ENCODE data around the gene MON1A.

The MON1A gene

GRCh38 chr3:49955636-49956035, 26.0 kb upstream of the MON1A start:
- Histone ChIP-seq H3K36me3 (ENCODE audit: control insufficient read depth, low read length) (peaks cover 50% of the 10 kb centered on the region), H3K4me3 (ENCODE audit: low read length) (0 out of 2 replicates have a peak overlapping the region, but pooled peaks have one; percentile 3), H3K27me3 (ENCODE audit: control insufficient read depth, low read length) (no peaks in the 10 kb centered on the region), H3K4me1 (ENCODE audit: control insufficient read depth, low read length) (peaks cover 96% of the 10 kb centered on the region), H3F3A (ENCODE audit: control insufficient read depth, insufficient read depth) (peaks cover 45% of the 10 kb centered on the region), H3K79me2 (ENCODE audit: control insufficient read depth, low read length) (peaks cover 97% of the 10 kb centered on the region), H3K27ac (ENCODE audit: low read depth, low read length) (peak overlapping the region; percentile 76), H4K20me1 (ENCODE audit: control insufficient read depth, insufficient read depth, low read depth, low read length) (no peaks in the 10 kb centered on the region), H3K9me3 (ENCODE audit: control insufficient read depth, insufficient read depth, low read length) (no peaks in the 10 kb centered on the region), H3K4me2 (ENCODE audit: low read length) (peak overlapping the region; percentile 52), H3K9me2 (replicated peaks; ENCODE audit: control insufficient read depth, low read length) (no peaks in the 10 kb centered on the region)
- TF ChIP-seq CTCF (IDR thresholded peaks at IDR 0.05; ENCODE audit: low read depth, low read length, poor library complexity, severe bottlenecking) = no peak
- TF ChIP-seq EZH2phosphoT487 (IDR thresholded peaks at IDR 0.05; ENCODE audit: borderline replicate concordance, low read length) = no peak

GRCh38 chr3:49952924-49953323, 23.3 kb upstream of the MON1A start:
- Histone ChIP-seq H3K9me3 (ENCODE audit: control insufficient read depth, insufficient read depth, low read length) (no peaks in the 10 kb centered on the region), H3K36me3 (ENCODE audit: control insufficient read depth, low read length) (peaks cover 55% of the 10 kb centered on the region), H3F3A (ENCODE audit: control insufficient read depth, insufficient read depth) (peaks cover 39% of the 10 kb centered on the region), H3K27me3 (ENCODE audit: control insufficient read depth, low read length) (no peaks in the 10 kb centered on the region), H3K27ac (ENCODE audit: low read depth, low read length) (peak overlapping the region; percentile 76), H3K4me3 (ENCODE audit: low read length) (no peak overlapping the region; the same call in 1 of the 2 replicates), H3K4me2 (ENCODE audit: low read length) (peak overlapping the region; percentile 52), H3K4me1 (ENCODE audit: control insufficient read depth, low read length) (peaks cover 97% of the 10 kb centered on the region), H4K20me1 (ENCODE audit: control insufficient read depth, insufficient read depth, low read depth, low read length) (no peaks in the 10 kb centered on the region), H3K79me2 (ENCODE audit: control insufficient read depth, low read length) (peaks cover 99% of the 10 kb centered on the region), H3K9me2 (replicated peaks; ENCODE audit: control insufficient read depth, low read length) (no peaks in the 10 kb centered on the region)
- TF ChIP-seq CTCF (IDR thresholded peaks at IDR 0.05; ENCODE audit: low read depth, low read length, poor library complexity, severe bottlenecking) (no peak), EZH2phosphoT487 (IDR thresholded peaks at IDR 0.05; ENCODE audit: borderline replicate concordance, low read length) (no peak)

GRCh38 chr3:49942651-49943050, 13.0 kb upstream of the MON1A start:
- H3K4me1 ChIP-seq (ENCODE audit: control insufficient read depth, low read length) = peaks cover 68% of the 10 kb centered on the region
- no peaks in the 10 kb centered on the region for H3K9me2 ChIP-seq (replicated peaks; ENCODE audit: control insufficient read depth, low read length)
- H3K4me2 ChIP-seq (ENCODE audit: low read length) = peak overlapping the region; percentile 82
- no peaks in the 10 kb centered on the region for H4K20me1 ChIP-seq (ENCODE audit: control insufficient read depth, insufficient read depth, low read depth, low read length)
- TF ChIP-seq EZH2phosphoT487 (IDR thresholded peaks at IDR 0.05; ENCODE audit: borderline replicate concordance, low read length) (no peak), CTCF (IDR thresholded peaks at IDR 0.05; ENCODE audit: low read depth, low read length, poor library complexity, severe bottlenecking) (no peak)
- H3K36me3 ChIP-seq (ENCODE audit: control insufficient read depth, low read length) = peaks cover 55% of the 10 kb centered on the region
- H3K9me3 ChIP-seq (ENCODE audit: control insufficient read depth, insufficient read depth, low read length) = peaks cover 3% of the 10 kb centered on the region; the same call in 1 of the 2 replicates
- H3F3A ChIP-seq (ENCODE audit: control insufficient read depth, insufficient read depth) = peaks cover 63% of the 10 kb centered on the region
- H3K27ac ChIP-seq (ENCODE audit: low read depth, low read length) = peak overlapping the region; percentile 97
- H3K4me3 ChIP-seq (ENCODE audit: low read length) = peak overlapping the region; percentile 90
- no peaks in the 10 kb centered on the region for H3K27me3 ChIP-seq (ENCODE audit: control insufficient read depth, low read length)
- H3K79me2 ChIP-seq (ENCODE audit: control insufficient read depth, low read length) = peaks cover 71% of the 10 kb centered on the region
